PFSK-1 (cell line): ENCODE data around the gene METTL17.

Experiments used
- FOXP2 ChIP-seq: optimal IDR thresholded peaks from 2 replicates; pipeline ENCODE3; 2011; ENCODE audit warnings: borderline replicate concordance, control low read depth, inconsistent platforms; ENCODE audit not compliant: insufficient read depth; ENCODE audit errors: extremely low read length, extremely low read depth
- POLR2AphosphoS5 ChIP-seq: IDR thresholded peaks from 2 replicates; pipeline ENCODE4 v1.6.1; 2012; ENCODE audit warnings: low read depth, mild to moderate bottlenecking, control low read depth, low read length, moderate library complexity
- SIN3A ChIP-seq: IDR thresholded peaks from 2 replicates; pipeline ENCODE4 v1.6.1; 2012; ENCODE audit warnings: mild to moderate bottlenecking, low read length, moderate library complexity, borderline replicate concordance; ENCODE audit not compliant: insufficient read depth
- TAF1 ChIP-seq: IDR thresholded peaks from 2 replicates; pipeline ENCODE4 v1.6.1; 2012; ENCODE audit warnings: low read length, control low read depth, borderline replicate concordance; ENCODE audit not compliant: insufficient read depth
- TF ChIP-seq, protein P1 (sequence below), 2 experiments: IDR thresholded peaks; 2 replicates each; pipeline versions ENCODE4 v1.6.1 to v1.8.0; 2011 to 2012; ENCODE audit warnings: low read depth in 2 of 2, low read length in 2 of 2, control low read depth in 1 of 2, inconsistent platforms in 1 of 2, mild to moderate bottlenecking in 1 of 2, moderate library complexity in 1 of 2; ENCODE audit not compliant: insufficient read depth in 1 of 2

DNA sequence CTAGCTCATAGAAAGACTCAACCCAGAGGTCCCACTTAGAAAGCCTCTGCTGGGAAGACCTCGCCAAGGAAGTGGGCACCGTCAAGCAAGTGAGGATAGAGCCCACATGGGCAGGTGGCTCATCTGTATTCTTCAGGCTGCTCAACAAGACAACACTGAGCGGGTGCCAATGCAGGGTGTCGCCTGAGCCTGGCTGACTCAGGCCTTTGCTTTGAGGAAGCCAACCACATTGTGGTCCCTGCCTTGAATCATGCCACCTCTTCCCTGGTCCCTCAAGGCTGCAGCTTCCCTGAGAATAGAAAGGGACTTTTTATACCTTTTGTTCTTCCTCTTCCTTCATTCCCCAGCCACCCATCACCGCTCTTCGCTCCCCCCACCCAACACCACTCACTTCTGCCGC is 47.0 kb downstream of the METTL17 start:
- TF ChIP-seq TAF1, result no peak
- TF ChIP-seq, protein P1, sequence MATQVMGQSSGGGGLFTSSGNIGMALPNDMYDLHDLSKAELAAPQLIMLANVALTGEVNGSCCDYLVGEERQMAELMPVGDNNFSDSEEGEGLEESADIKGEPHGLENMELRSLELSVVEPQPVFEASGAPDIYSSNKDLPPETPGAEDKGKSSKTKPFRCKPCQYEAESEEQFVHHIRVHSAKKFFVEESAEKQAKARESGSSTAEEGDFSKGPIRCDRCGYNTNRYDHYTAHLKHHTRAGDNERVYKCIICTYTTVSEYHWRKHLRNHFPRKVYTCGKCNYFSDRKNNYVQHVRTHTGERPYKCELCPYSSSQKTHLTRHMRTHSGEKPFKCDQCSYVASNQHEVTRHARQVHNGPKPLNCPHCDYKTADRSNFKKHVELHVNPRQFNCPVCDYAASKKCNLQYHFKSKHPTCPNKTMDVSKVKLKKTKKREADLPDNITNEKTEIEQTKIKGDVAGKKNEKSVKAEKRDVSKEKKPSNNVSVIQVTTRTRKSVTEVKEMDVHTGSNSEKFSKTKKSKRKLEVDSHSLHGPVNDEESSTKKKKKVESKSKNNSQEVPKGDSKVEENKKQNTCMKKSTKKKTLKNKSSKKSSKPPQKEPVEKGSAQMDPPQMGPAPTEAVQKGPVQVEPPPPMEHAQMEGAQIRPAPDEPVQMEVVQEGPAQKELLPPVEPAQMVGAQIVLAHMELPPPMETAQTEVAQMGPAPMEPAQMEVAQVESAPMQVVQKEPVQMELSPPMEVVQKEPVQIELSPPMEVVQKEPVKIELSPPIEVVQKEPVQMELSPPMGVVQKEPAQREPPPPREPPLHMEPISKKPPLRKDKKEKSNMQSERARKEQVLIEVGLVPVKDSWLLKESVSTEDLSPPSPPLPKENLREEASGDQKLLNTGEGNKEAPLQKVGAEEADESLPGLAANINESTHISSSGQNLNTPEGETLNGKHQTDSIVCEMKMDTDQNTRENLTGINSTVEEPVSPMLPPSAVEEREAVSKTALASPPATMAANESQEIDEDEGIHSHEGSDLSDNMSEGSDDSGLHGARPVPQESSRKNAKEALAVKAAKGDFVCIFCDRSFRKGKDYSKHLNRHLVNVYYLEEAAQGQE (IDR thresholded peaks at IDR 0.05; ENCODE audit: insufficient read depth in 1 of 2, low read depth in 2 of 2, low read length in 2 of 2), result no peak
- TF ChIP-seq POLR2AphosphoS5, result no peak
- no peak for TF ChIP-seq FOXP2
- TF ChIP-seq SIN3A, result no peak
